Body of pancreas (tissue), 4 donors: Measurements from ENCODE around the gene TNFRSF8.
"Not testable (repeated sequence)": the region's sequence is repeated elsewhere in the genome, so short reads cannot be mapped to it uniquely, and the experiment has no call there.

Source experiments
- CTCF ChIP-seq, 7 experiments: fragments of 450-650 bp in 4 of 7; fragments of 200-600 bp in 3 of 7; sonication (generic) in 3 of 7; IDR thresholded peaks; one replicate each; pipeline ENCODE4 v1.5.1; 2016 to 2019; ENCODE audit warnings: antibody characterized with exemption in 7 of 7
- POLR2A ChIP-seq, 3 donors: fragments of 450-650 bp; IDR thresholded peaks; one replicate each; pipeline ENCODE4 v1.6.1; 2016; ENCODE audit warnings: antibody characterized with exemption in 3 of 3, mild to moderate bottlenecking in 2 of 3

- not testable (repeated sequence) for TF ChIP-seq CTCF, POLR2A (IDR thresholded peaks at IDR 0.05)
Observed at GRCh38 chr1:12101120-12101519, 38.0 kb downstream of the TNFRSF8 start.
